Amniotic stem cell (primary cell): ENCODE results near the gene DAZAP2.
"Not testable (repeated sequence)": the region's sequence is repeated elsewhere in the genome, so short reads cannot be mapped to it uniquely, and the experiment has no call there.

ENCODE experiments used
- DNase-seq: peaks from one replicate; lab custom pipeline; 2025; lab: John Stamatoyannopoulos, UW

DAZAP2 gene

GRCh38 chr12:51217133-51217967 is 21.3 kb upstream of the DAZAP2 start:
- DNase-seq: peak; percentile 12

- peak; percentile 65 for DNase-seq
Observed at GRCh38 chr12:51217968-51218606, 20.5 kb upstream of the DAZAP2 start, which contains the start of gene POU6F1. TSS of gene POU6F1 (minus strand) at chr12:51218062. CDS start at chr12:51206836, 11,226 bp downstream.

GRCh38 chr12:51218607-51219161 is 19.9 kb upstream of the DAZAP2 start:
- no peak for DNase-seq

DNA sequence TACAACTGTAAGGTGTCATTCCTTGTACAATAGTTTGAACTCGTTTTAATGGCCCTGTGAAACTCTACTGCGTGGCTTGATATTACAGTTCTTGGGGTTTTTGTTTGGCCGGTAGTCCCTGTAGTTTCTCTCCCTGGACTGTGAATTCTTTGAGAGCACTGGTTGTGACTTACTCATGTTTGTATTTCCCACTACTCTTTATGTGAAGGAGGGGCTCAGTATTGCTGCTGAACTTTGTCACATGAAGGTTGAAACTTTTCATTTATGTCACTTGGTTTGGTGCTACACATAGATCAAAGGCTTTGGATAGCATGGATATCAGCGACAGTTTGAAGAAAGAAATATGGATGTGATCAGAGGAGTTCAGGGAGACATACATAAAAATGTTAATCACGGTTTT is 19.3 kb upstream of the DAZAP2 start:
- no peak for DNase-seq

DNA sequence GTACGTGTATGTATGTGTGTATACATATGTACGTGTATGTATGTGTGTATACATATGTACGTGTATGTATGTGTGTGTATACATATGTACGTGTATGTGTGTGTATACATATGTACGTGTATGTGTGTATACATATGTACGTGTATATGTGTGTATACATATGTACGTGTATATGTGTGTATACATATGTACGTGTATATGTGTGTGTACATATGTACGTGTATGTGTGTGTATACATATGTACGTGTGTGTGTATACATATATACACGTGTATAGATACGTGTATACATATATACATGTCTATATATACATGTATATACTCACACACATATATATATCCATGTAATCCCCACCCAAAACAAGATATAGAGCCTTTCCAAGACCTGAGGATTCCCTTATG is 18.8 kb upstream of the DAZAP2 start:
- not testable (repeated sequence) for DNase-seq

DNA sequence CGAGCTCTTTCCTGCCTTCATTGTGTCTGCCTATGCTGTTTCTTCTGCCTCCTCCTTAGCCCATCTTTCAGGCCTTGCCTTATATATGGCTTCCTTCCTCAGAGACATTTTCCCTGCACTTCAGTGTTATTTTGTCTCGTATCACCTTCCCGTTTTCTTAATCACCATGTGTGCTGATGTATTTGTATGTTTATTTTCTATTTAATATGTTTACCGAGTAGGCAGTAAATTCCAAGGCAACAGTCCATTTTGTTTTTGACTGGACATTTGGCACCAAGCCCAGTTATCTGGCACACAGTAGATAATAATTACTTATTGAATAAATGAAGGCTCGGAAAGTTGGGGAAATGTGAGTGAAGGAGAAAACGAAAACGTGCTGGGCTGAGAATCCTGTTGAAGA is 16.2 kb upstream of the DAZAP2 start:
- DNase-seq: no peak

DNA sequence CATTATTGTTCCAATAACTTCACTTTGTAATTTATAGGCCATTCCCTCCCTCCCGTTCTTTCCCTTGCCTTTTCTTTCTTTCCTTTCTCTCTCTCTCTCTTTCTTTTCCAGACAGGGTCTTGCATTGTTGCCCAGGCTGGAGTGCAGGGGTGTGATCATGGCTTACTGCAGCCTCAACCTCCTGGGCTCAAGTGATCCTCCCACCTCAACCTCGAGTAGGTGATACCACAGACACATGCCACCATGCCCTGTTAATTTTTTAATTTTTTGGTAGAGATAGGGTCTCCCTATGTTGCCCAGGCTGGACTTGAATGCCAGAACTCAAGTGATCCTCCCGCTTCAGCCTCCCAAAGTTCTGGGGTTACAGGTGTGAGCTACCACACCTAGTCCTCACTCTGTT is 14.0 kb upstream of the DAZAP2 start:
- DNase-seq: no peak

DNA sequence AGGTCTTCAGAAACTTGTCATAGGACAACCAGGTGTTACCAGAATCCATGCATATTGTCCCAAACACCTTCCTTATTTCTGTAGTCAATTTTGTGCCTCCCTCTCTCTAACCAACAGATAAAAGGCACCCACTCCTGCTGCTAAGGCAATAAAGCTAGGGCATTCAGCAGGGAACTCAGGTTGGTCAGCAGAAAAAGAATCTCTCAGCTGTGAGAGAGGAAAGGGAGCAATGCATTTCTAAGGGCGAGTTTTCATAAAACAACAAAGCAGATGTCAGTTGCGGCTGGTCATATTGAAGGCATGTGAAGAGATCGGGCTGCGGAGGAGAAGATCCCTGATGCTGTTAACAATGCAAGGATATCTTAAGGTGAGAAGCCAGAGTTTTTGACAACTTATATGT is 13.4 kb upstream of the DAZAP2 start:
- no peak for DNase-seq

DNA sequence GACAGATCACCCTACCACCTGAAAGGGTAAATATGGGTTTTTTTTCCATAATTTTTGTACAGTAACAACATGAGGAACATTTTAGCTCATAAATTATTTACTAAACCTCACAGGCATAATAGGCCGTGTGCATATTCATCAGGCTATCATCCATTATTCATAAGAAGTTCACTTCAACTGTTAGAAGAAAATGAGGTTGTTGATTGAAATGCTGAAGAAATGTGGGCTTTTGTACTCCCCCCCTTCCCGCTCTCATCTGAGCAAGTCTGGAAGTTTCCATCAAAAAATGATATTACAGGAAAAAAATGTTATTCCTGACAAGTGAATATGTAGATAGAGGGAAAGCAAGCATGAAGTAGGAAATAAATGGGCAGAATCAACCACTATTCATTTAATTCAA is 12.9 kb upstream of the DAZAP2 start:
- no peak for DNase-seq

DNA sequence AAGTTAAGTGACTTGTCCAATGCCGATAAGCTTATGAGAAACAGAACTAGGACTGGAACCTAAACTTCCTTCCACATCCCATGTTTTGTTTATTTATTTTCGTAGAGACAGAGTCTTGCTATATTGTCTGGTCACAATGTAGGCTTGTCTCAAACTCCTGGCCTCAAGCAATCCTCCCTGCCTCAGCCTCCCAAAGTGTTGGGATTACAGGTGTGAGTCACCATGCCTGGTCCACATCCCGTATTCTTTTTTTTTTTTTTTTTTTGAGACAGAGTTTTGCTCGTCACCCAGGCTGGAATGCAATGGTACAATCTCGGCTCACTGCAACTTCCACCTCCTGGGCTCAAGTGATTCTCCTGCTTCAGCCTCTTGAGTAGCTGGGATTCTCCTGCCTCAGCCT is 11.5 kb upstream of the DAZAP2 start:
- DNase-seq: not testable (repeated sequence)

DNA sequence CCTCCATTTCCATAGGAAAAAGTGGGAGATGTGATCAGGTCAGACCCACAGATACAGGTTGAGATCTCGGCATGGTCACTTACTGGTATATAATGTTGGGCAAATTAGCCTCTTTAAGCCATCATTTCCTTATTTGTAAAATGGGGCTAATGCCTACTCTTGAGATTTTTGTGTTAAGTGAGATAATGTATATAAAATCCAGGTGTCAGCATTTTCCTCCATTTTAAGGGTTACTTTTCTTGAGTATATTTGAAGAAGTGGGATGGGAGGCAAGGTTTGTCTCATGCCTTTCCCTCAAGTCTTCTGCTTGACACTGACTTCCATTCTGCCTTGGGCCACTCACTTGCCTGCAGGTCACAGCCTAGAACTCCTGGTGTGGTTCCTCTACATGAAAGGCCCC is 10.7 kb upstream of the DAZAP2 start:
- DNase-seq: no peak

DNA sequence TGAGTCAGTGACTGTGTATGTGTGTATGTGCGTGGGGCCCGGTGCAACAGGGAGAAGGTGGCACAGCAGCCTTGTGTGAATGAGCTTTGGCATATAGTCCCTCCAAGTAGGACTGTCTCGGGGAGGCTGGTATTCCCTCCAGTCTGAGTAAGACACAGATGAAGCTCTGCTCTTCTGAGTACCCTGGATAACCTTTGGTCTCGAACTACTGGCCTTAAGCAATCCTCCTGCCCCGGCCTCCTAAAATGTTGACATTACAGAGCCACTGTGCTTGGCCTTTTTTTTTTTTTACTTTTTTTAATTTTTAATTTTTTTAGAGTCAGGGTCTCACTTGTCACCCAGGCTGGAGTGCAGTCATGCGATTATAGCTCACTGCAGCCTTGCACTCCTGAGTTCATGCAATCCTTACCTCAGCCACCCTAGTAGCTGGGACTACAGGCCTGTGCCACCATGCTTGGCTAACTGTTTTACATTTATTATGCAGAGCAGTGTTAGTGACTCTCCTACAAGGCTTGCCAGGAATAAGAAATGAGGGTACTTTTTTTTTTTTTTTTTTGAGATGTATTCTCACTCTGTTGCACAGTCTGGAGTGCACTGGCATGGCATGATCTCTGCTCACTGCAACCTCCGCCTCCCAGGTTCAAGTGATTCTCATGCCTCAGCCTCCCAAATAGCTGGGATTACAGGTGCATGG is 9.4 kb upstream of the DAZAP2 start:
- no peak for DNase-seq

DNA sequence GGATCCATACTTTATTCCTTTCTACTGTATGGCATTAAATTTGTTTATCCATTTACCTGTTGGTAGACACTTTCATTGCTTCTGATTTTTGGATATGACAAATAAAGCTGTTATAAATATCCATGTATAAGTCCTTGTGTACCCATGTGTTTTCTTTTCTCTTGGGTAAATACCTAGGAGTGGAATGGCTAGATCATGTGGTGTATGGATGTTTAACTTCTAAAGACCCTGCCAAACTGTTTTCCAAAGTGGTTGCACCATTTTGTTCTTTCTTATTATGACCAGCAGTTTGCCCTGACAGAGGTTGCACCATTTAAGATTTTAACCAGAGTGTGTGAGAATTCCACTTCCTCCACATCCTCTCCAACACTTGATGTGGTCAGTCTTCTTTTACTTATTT is 6.0 kb upstream of the DAZAP2 start:
- DNase-seq: no peak

GRCh38 chr12:51234530-51234929 is 4.1 kb upstream of the DAZAP2 start:
- no peak for DNase-seq

DNA sequence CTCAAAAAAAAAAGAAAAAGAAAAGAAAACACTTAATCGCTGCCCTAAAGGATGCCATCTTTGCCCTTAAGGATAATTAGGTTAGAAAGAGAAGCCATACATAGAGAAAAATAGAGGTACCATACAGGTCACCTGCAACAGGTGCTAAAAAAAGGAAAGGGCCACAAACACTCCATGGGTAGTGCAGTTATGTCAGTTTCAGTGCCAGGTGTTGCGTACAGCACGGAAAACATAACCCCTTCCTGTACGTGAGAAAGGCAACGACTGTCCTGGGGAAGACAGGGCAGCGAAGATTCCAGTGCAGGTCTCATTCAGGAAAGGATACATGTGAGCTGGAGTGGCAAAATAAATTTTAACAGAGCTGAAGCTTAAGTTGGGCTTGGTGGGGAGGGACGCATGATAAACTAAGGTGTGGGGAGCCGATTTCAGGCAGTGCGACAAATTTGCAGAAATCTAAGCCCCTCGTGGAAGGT is 553 bp upstream of the DAZAP2 start:
- DNase-seq: no peak

DNA sequence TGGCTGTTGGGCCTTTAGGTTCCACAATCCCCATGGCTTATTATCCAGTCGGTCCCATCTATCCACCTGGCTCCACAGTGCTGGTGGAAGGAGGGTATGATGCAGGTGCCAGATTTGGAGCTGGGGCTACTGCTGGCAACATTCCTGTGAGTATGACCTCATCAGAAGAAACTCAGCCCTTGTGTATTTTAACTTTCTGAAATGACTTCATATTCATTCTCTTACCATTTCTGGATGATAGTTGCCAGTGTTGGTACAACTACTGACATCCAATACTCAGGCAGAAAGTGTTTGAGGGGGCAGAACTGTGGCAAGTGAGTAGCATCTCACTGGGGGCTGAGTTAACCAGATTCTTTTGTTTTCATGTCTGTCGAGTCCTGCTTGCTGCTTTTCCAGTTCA is 2.3 kb downstream of the DAZAP2 start:
- DNase-seq: no peak

- DNase-seq: no peak
Observed at GRCh38 chr12:51242120-51242519, 3.5 kb downstream of the DAZAP2 start.

GRCh38 chr12:51242876-51243275 is 4.2 kb downstream of the DAZAP2 start:
- no peak for DNase-seq

GRCh38 chr12:51244269-51244668 is 5.6 kb downstream of the DAZAP2 start:
- no peak for DNase-seq

- DNase-seq: no peak
Observed at GRCh38 chr12:51245476-51246253, 7.0 kb downstream of the DAZAP2 start.

DNA sequence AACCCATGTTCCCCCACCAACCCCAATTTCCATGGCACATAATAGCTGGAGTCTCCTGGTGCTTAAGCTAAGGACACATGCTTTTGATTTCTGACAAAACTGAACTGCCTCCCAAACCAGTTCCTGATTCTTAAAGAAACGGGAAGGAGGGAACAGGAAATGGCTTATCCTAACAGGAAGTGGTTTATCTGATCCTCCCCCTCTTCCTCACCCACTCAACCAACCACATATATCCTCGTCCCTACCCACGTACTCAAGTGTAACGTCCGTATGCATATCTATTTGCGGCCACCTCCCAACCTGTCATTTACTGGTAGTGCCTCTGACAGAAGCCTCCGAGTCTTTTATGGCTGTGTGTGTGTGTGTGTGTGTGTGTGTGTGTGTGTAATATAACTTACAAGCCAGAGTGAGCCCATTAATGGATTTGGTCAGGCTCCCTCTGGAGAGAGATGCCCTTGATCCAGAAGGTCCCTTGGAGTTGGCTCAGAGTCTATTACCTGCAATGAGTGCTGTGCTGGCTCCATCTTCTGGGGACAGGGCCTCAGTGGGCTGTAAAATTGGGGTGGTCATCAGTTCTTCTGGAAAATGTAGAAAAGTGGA is 7.7 kb downstream of the DAZAP2 start:
- no peak for DNase-seq
